GM19239 (cell line): ENCODE results near the gene REPS2.
"Not testable (repeated sequence)": the region's sequence is repeated elsewhere in the genome, so short reads cannot be mapped to it uniquely, and the experiment has no call there.

Experiments used
- DNase-seq: peaks from one replicate; pipeline ENCODE4 v3.0.0; 2011; ENCODE audit warnings: low spot score; ENCODE audit not compliant: insufficient read length
- FAIRE-seq: peaks from 2 replicates; lab custom pipeline; 2011; peaks lifted over from hg19 to GRCh38; lab: Jason Lieb, UNC

Gene REPS2

DNA sequence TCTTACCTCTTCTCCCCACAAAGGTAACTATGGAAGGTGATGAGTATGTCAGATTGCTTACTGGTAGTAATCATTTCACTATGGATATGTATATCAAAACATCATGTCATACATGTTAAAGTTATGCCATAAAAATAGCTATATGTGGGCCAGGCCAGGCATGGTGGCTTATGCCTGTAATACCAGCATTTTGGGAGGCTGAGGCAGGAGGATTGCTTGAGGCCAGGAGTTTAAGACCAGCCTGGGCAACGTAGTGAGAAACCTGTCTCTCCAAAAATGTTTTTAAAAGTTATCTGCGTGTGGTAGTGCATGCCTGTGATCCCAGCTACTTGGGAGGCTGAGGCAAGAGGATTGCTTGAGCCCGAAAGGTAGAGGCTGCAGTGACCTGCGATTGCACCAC, 16.2 kb downstream of the REPS2 start:
- not testable (repeated sequence) for DNase-seq, FAIRE-seq

DNA sequence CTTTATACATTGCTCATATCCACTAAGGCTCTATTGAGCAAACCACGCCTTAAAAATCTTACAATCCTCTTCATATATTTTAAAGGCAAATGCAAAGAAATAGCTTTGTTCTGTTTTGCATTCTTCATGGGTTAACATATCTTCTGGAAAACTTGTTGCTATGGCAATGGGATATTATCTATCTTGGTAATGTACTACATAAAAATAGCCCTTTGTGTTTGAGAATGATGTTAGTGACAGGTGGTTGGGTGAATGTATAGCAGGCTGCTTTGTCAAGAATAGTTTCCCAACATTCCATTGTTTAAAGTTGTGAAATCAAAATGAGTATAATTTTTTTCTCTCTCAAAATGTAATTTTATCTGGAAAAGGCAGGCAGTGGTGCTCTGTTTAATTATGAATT, 16.8 kb downstream of the REPS2 start:
- DNase-seq = no peak

DNA sequence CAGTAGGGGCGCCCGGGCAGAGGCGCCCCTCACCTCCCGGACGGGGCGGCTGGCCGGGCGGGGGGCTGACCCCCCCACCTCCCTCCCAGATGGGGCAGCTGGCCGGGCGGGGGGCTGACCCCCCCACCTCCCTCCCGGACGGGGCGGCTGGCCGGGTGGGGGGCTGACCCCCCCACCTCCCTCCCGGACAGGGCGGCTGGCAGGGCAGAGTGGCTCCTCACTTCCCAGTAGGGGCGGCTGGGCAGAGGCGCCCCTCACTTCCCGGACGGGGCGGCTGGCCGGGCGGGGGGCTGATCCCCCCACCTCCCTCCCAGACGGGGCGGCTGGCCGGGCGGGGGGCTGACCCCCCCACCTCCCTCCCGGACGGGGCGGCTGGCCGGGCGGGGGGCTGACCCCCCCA, 18.5 kb downstream of the REPS2 start:
- not testable (repeated sequence) for FAIRE-seq, DNase-seq

More for the DNA sequence above, 16.8 kb downstream of the REPS2 start:
- FAIRE-seq = no peak

DNA sequence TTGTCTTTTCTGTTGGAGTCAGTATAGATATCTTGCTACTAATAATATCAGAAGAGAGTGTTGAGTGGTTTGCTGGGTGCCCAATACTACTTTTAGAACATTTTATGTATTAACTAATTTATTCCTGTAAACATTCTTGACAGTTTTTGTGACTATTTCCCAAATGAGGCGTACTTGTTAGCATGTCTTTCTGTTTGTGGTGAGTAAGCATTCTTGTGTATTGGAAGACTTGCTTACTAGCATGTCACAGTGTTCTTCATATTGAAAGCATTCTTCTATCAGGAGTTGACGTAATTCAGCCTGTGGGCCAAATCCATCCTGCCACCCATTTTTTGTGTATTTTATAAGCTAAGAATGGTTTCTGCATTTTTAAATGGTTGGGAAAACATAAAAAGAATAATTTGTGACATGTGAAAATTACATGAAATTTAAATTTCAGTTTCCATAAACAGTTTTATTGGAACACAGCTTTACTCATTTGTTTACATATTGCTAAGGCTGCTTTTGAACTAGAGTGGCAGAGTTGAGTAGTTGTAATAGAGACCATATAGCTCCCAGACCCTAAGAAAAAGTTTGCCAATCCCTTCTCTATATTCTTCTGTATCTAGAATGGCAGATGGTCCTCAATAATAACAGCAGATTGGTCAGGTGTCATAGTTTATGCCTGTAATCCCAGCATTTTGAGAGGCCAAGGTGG, 20.4 kb downstream of the REPS2 start:
- DNase-seq (no peak), FAIRE-seq (no peak)

DNA sequence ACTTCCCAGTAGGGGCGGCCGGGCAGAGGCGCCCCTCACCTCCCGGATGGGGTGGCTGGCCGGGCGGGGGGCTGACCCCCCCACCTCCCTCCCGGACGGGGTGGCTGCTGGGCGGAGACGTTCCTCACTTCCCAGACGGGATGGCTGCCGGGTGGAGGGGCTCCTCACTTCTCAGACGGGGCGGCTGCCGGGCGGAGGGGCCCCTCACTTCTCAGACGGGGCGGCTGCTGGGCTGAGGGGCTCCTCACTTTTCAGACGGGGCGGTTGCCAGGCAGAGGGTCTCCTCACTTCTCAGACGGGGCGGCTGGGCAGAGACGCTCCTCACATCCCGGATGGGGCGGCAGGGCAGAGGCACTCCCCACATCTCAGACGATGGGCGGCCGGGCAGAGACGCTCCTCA, 22.3 kb downstream of the REPS2 start:
- not testable (repeated sequence) for FAIRE-seq, DNase-seq

DNA sequence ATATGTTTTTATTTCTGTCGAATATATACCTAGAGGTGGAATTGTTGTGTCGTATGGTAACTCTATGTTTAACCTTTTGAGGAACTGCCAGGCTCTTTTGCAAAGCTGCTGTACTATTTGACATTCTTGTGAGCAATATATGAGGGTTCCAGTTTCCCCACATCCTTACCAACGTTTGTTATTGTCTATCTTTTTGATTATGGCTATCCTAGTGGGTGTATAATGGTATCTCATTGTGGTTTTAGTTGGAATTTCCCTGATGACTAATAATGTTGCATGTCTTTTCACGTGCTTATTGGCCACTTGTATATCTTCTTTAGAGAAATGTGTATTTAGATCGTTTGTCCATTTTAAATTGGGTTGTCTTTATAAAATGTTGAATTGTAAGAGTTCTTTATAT, 24.5 kb downstream of the REPS2 start:
- FAIRE-seq = no peak
- no peak for DNase-seq

DNA sequence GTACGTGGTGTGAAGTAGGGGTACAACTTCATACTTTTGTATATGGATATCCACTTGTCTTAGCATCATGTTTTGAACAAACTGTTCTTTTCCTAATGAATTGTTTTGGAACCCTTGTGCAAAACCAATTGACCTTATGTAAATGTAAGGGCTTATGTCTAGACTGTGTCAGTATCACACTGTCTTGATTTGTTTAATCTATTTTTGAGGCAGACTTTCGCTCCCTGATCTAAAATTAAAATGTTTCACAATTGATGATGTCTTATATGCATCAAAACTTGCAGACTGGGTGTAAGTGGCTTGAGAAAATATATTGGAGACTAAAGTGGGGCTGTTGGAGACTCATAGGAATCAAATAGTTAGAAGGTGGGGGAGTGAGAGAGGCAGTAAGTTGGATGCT, 25.2 kb downstream of the REPS2 start:
- DNase-seq (no peak), FAIRE-seq (no peak)

DNA sequence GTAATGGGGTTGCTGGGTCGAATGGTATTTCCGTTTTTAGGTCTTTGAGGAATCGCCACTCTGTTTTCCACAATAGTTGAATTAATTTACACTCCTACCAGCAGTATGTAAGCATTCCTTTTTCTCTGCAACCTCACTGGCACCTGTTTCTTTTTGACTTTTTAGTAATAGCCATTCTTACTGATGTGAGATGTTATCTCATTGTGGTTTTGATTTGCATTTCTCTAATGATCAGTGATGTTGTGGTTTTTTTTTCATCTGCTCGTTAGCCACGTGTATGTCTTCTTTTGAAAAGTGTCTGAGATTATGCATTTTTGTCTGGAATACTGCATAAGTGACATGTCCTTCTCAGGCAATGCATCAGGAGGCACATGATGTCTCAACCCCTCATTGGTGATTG, 28.8 kb downstream of the REPS2 start:
- FAIRE-seq (no peak), DNase-seq (no peak)

DNA sequence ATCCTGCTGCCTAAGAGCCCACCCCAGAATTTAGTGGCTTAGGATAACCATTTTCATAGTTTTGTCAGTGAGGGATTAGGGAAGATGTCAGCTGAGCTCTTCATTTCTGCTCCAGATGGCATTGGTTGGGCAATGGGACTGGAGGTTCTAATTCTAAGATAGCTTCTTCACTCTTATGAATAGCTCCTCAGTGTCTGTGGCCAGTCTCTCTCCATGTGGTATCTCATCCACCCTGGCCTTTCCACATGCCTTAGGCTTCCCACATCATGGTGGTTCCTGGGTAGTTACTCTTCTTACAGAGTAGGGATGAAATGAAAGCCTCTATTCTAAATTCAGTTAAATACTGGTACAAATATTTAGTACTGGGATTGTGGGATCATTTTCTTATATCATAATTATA, 31.3 kb downstream of the REPS2 start:
- FAIRE-seq (no peak), DNase-seq (no peak)

DNA sequence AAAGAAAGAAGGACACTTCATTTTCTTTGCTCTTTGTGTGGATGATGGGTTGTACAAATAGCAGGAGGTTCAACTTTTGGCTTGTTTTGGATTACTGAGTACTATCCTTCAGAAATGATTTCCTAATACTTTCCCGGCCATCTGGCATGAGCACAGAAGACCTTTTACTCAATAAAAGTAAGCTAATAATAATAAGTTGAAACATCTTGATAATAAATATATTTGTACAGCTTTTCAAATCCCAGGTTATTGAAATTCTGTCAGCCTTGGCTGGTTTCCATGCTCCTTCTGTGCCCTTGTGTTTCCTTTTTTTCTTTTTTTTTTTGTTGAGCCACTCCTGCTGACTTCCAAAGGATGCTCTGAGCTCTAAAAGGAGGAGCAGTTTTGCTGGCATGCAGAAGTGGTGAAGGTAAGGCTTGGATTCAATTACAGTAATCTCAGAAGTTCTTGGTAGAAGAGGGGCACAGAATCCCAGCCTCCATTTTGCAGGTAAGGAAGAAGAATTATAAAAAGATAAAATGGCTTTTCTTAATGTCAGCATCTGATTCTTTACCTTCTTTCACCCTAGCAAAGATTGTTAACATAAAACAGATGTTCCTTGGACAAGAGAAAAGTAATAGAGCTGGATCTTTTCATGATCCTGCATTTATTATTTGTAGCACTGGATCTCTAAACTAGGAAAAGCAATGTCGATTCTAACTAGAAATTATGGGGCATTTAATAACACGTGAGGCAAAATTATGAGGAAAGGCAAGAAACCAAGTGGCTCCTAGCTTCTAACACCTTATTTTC, 31.9 kb downstream of the REPS2 start:
- FAIRE-seq = peak; percentile 56
- no peak for DNase-seq

DNA sequence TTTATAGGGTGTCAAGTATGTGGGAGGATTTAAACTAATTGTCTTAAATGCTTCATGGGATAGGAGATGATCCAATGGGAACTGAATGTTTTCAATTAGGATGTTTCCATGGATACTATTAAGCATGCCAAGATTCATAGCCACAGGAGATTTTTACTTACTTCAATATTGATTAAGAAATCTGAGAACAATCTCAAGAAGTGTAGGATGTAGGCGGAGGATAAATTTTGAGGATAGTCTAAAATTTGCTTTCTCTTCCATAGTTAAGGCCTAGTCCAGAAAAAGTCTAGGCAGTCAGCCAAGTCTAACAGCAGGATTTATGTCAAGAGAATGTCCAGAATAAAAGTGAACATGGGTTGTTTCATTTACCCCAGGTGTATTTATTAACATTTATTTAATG, 32.8 kb downstream of the REPS2 start:
- DNase-seq (no peak), FAIRE-seq (peak; percentile 51)

DNA sequence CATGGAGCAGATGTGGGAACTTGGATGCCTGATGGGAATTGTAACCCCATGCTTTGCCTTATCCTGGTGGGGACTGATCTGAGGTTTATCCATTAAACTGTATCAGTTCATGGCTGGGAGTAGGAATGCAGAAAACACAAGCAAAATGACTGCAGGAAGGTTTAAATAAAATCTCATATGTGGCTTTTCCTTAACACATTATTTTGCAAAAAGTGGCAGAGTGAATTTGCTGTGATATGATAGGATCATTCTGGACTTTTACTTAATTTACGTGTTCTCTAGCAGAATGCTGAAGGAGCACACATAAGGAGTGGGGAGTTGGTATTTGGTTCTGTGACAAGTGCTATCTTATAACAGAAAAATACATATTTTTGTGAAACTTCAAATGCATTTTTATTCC, 34.8 kb downstream of the REPS2 start:
- DNase-seq = no peak
- FAIRE-seq = no peak

DNA sequence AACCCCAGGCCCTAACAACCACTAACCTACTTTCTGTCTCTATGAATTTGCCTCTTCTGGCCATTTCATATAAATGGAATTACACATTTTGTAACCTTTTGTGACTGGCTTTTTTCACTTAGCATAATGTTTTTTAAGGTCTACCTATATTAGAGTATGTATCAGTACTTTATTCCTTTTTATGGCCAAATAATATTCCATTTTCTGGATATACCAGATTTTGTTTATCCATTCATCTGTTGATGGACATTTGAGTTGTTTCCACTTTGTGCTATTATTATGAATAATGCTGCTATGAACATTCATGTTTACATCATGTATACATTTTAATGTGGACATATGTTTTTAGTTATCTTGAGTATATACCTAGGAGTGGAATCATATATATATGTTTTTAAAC, 35.5 kb downstream of the REPS2 start:
- FAIRE-seq = no peak
- DNase-seq = no peak

DNA sequence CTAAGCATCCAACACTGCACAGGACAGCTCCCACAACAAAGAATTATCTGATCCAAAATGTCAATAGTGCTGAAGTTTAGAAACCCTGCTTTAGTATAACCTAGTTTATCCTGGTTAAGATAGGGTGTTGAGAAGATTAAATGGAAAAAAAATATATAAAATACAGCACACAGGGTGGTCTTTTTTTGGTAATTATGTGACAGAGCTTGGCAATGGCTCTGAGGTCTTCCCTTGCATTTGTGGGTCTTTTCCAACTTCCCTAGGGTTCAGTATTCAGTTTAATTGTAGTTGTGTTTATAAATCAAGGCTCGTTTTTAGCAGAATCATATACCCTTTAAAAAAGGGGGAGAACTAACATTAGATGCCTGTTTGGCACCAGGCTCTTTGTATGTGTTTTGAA, 36.6 kb downstream of the REPS2 start:
- no peak for FAIRE-seq
- no peak for DNase-seq

DNA sequence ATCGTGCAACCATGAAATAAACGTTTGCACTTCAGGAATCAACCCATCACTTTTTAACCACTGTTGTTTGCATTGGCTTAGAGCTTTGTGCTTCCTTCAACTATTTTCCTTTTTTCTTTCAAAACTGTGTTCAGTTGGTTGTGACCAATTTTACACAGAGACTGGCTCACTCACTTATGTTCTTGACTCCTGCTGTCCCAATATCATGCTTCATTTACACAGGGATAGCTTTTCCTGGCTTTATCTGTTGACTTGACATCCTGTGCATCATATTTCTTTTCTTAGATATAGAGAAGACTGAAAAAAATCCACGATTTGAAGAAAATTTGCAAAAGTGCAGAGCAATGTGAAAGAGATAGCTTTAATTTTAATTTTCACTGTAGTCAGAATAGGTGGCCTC, 38.8 kb downstream of the REPS2 start:
- no peak for FAIRE-seq
- no peak for DNase-seq

DNA sequence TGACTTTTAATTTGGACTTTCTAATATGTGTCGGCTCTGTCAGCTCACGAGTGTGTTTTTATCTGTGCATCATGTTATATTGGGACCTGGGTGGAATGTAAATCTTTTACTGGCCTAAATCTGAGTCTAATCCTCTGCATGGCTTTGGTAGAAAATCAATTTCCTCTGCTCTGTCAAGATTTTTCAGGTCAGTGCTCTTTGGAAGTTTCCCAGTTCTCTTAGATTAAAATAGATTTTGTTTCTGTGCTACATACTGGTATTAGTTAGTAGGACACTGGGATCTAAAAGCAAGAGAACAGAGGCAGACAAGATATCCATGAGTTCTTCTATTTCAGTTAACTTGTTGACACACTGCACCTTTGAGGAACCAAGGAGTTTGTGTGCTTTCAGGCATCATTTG, 39.7 kb downstream of the REPS2 start:
- FAIRE-seq (peak; percentile 33), DNase-seq (no peak)

DNA sequence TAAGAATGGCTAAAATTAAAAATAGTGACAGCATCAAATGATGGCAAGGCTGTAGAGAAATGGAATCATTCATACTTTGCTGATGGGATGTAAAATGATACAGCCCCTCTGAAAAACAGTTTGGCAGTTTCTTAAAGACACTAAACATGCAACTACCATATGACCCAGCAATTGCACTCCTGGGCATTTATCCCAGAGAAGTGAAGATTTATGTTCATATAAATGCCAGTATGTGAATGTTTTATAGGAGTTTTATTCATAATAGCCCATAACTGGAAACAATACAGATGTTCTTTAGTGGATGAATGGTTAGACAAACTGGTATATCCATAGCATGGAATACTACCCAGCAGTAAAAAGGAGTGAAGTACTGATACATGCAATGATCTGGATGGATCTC, 43.3 kb downstream of the REPS2 start:
- DNase-seq = no peak
- FAIRE-seq = no peak

DNA sequence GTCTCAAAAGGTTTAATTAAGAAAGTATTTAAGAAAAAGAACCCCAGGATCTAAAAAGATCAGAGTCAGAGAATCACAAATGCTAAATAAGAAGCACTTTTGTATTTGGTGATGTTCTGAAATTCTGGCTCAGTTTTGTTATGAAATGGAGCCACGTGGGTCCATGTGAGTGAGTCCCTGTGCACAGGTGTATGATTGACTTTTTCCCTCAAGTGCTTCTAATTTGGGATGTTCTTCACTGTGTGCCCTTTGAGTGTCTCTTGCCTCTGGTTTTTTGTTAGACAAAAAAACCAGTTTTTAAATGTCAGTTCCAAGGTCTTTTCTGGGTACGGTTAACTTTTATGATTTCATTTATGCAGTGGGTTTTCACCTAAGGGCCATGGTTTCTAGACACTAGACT, 44.4 kb downstream of the REPS2 start:
- no peak for DNase-seq
- no peak for FAIRE-seq

DNA sequence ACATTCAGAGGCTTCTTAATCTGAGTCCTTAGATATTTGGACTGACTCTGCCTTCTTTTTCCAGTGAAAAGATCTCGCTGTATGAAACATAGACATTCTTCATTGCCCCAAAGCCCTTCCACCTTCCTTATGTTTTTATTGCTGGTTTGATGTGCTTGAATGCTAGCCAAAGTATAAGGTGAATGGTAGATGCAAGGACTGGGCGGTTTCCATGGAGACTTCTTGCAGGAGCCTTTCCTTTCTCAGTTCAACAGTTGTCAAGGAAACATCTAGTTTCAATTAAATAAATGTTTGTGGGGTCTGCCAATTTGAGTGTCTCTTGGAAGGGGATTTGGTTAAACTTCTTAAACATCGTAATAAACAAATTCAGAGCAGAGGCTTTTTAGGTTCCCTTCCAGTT, 46.0 kb downstream of the REPS2 start:
- FAIRE-seq (no peak), DNase-seq (no peak)

DNA sequence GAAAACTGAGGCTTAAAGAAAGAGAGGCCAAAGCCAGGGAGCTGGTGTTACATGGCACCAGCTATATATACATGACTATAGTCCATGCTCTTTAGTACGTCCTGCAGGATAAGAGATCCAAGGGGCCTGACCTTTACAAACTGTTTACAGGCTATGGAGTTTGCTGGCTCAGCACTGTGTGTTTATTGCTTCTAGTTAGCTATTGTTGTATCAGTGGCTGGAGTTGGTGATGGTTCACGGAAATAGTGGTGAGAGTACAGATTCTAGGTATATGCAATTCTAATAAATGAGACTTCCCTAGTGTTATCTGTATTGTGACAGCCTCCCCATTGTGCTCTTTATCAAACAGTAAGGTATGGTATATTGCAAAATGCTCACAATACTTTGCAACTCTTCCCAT, 46.5 kb downstream of the REPS2 start:
- FAIRE-seq = no peak
- DNase-seq = no peak

DNA sequence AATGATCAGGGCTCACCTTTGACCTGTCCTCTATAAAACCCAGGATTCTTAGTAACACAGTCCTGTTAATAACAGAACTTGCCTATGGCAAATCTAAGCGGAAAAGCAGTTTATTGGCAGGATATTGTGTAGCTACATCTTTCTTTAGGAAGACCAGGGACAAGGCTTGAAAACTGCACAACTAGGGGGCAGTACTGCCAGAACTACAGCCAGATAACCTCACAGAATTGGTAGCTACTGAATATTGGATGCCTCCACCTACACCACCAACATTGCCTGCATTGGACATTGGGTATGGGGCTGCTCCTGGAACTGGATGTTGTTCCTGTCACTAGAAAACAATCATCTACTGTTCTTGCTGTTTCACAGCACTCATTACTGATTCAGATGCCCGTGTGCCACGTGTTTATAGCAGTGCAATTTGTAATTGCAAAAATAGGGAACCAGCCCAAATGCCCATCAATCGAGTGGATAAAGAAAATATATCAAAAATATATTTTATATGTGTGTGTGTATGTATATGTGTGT, 47.4 kb downstream of the REPS2 start:
- DNase-seq = no peak
- FAIRE-seq = peak; percentile 68

DNA sequence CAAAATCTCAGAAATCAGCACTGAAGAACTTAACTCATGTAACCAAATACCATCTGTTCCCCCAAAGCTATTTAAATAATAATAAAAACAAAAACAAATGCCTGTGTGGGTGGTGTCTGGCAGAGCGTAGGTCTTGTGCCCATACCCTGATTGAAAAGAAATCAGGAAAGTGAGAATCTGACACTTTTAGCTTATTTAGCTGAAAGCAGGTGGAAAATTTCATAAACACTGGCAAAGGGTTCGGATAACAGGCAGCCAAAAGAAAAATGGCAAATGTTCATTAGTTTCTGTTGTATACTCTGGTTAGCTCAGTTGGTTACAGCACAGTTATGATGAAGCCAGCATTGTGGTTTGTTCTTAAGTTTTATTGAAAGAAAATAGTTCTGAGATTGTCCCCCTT, 48.3 kb downstream of the REPS2 start:
- no peak for FAIRE-seq
- no peak for DNase-seq
